GM23338 (cell line): ENCODE results near the gene NHLRC3. TPM values are rescaled to one million over a fixed set of nuclear protein-coding genes. Genes with fewer than 3 reads are reported as not detected.

Source experiments
- ATAC-seq: fragments of 200-7000 bp; cut with Tn5 transposase; 3 replicates; pipeline ENCODE4 v1.9.1; 2020
- DNase-seq: peaks from one replicate; pipeline ENCODE4 v3.0.0-alpha.2; 2015; ENCODE audit warnings: low spot score
- H2AFZ ChIP-seq: fragments of 200-600 bp; sonication (generic); 2 replicates; pipeline ENCODE4 v1.8.0; 2016; ENCODE audit warnings: antibody characterized with exemption, mild to moderate bottlenecking, moderate library complexity
- H3F3A ChIP-seq: fragments of 200-600 bp; sonication (generic); replicated peaks from 2 replicates; pipeline ENCODE4 v1.8.0; 2017; ENCODE audit warnings: antibody characterized with exemption, mixed run types, low read depth
- H3K27ac ChIP-seq: fragments of 200-600 bp; sonication (generic); 2 replicates; pipeline ENCODE4 v1.6.1; 2016; ENCODE audit warnings: low read depth
- H3K27me3 ChIP-seq: fragments of 200-600 bp; sonication (generic); 2 replicates; pipeline ENCODE4 v1.8.0; 2016; ENCODE audit warnings: mild to moderate bottlenecking, mixed run types, moderate library complexity; ENCODE audit not compliant: insufficient read depth
- H3K36me3 ChIP-seq: fragments of 200-600 bp; sonication (generic); 2 replicates; pipeline ENCODE4 v1.8.0; 2016; ENCODE audit warnings: mild to moderate bottlenecking; ENCODE audit not compliant: insufficient read depth
- H3K4me1 ChIP-seq: fragments of 200-600 bp; sonication (generic); 2 replicates; pipeline ENCODE4 v1.8.0; 2016; ENCODE audit warnings: mild to moderate bottlenecking, moderate library complexity; ENCODE audit not compliant: insufficient read depth
- H3K4me2 ChIP-seq: fragments of 200-600 bp; sonication (generic); 2 replicates; pipeline ENCODE4 v1.7.1; 2017; ENCODE audit warnings: mixed run types
- H3K4me3 ChIP-seq: fragments of 200-600 bp; sonication (generic); 2 replicates; pipeline ENCODE4 v1.6.1; 2016; ENCODE audit warnings: mixed run types
- H3K79me2 ChIP-seq: fragments of 200-600 bp; sonication (generic); replicated peaks from 2 replicates; pipeline ENCODE4 v1.8.0; 2017; ENCODE audit warnings: mild to moderate bottlenecking; ENCODE audit not compliant: insufficient read depth
- H3K9me2 ChIP-seq: fragments of 200-600 bp; sonication (generic); 2 replicates; pipeline ENCODE4 v1.8.0; 2017; ENCODE audit not compliant: insufficient read depth
- H4K20me1 ChIP-seq: fragments of 200-600 bp; sonication (generic); replicated peaks from 2 replicates; pipeline ENCODE4 v1.8.0; 2017; ENCODE audit warnings: mild to moderate bottlenecking; ENCODE audit not compliant: insufficient read depth
- H3K27ac Mint-ChIP-seq: 2 replicates; pipeline ENCODE4 v1.8.0; 2020; ENCODE audit warnings: inconsistent platforms, mild to moderate bottlenecking, moderate library complexity, mixed read lengths
- H3K27me3 Mint-ChIP-seq: 3 replicates; pipeline ENCODE4 v1.8.0; 2022; ENCODE audit warnings: low read depth, mild to moderate bottlenecking, moderate library complexity, mixed read lengths, inconsistent platforms; ENCODE audit not compliant: insufficient read depth, poor library complexity
- H3K36me3 Mint-ChIP-seq: 3 replicates; pipeline ENCODE4 v1.8.0; 2021; ENCODE audit warnings: low read depth, mild to moderate bottlenecking, inconsistent platforms, moderate library complexity, mixed read lengths
- H3K4me1 Mint-ChIP-seq: 3 replicates; pipeline ENCODE4 v1.8.0; 2020; ENCODE audit warnings: mild to moderate bottlenecking, inconsistent platforms, mixed read lengths
- H3K4me3 Mint-ChIP-seq: 3 replicates; pipeline ENCODE4 v1.8.0; 2021; ENCODE audit warnings: moderate library complexity, mild to moderate bottlenecking, inconsistent platforms, mixed read lengths
- H3K9me3 Mint-ChIP-seq: 3 replicates; pipeline ENCODE4 v1.8.0; 2020; ENCODE audit warnings: moderate library complexity, mild to moderate bottlenecking, inconsistent platforms, mixed read lengths
- CTCF ChIP-seq, 2 experiments: fragments of 200-600 bp in 1 of 2; sonication (generic) in 1 of 2; conservative IDR thresholded peaks; 2 replicates each; pipeline versions ENCODE4 v1.5.1 to v1.6.1; 2016 to 2017; ENCODE audit warnings: antibody characterized with exemption in 2 of 2, low read depth in 2 of 2, mild to moderate bottlenecking in 2 of 2, moderate library complexity in 1 of 2
- NANOG ChIP-seq: IDR thresholded peaks from 2 replicates; pipeline ENCODE4 v1.6.1; 2016; ENCODE audit warnings: antibody characterized with exemption, borderline replicate concordance
- REST ChIP-seq: IDR thresholded peaks from one replicate; pipeline ENCODE4 v1.6.1; 2018; ENCODE audit warnings: antibody characterized with exemption; ENCODE audit not compliant: unreplicated experiment
- ZNF114 ChIP-seq: fragments of 250-450 bp; sonication (Bioruptor Pico); IDR thresholded peaks from 2 replicates; pipeline ENCODE4 v1.5.0; 2020; ENCODE audit warnings: mild to moderate bottlenecking, moderate library complexity
- ZNF462 ChIP-seq: fragments of 250-450 bp; sonication (Bioruptor Pico); IDR thresholded peaks from 2 replicates; pipeline ENCODE4 v1.5.0; 2020; ENCODE audit warnings: mild to moderate bottlenecking, moderate library complexity
- polyA plus RNA-seq: library from polyadenylated mRNA; unstranded; fragments of >200 nt; fragmentation: Nextera tagmentation; extraction: Ambion mirVana; gene quantifications from 2 replicates; pipeline ENCODE4 v1.2.1, GENCODE V29; 2016
- total RNA-seq: library from RNA; depleted of rRNA; stranded (reverse); fragments of >200 nt; shearing (Covaris generic); gene quantifications from 2 replicates; pipeline ENCODE4 v1.2.3, GENCODE V29; 2014

Gene NHLRC3
- total and polyA plus RNA-seq, 2 experiments from 2014 or later: 11.8 to 15.6 TPM

GRCh38 chr13:39035799-39036198 lies 2.5 kb upstream of the NHLRC3 start (continued):
- TF ChIP-seq REST: no peak
- no peak for TF ChIP-seq CTCF (conservative IDR thresholded peaks at IDR 0.05; ENCODE audit: low read depth in 2 of 2)

GRCh38 chr13:39036212-39036611 lies 2.0 kb upstream of the NHLRC3 start:
- Mint-ChIP-seq H3K4me1 (peaks cover 32% of the 10 kb centered on the region), H3K36me3 (peaks cover 19% of the 10 kb centered on the region), H3K9me3 (no peaks in the 10 kb centered on the region), H3K27me3 (peaks cover 2% of the 10 kb centered on the region), H3K4me3 (peak overlapping the region; percentile 93), H3K27ac (peak overlapping the region; percentile 94)
- H4K20me1 ChIP-seq: peaks cover 25% of the 10 kb centered on the region; the same call in 1 of the 2 replicates
- DNase-seq (peak; percentile 50), ATAC-seq (no peak)
- H2AFZ ChIP-seq: no peak overlapping the region
- H3K4me1 ChIP-seq: peaks cover 19% of the 10 kb centered on the region
- H3K36me3 ChIP-seq: no peaks in the 10 kb centered on the region
- H3K9me2 ChIP-seq: no peaks in the 10 kb centered on the region
- H3K4me2 ChIP-seq: peak overlapping the region; percentile 76
- H3K27ac ChIP-seq: no peak overlapping the region
- no peaks in the 10 kb centered on the region for H3F3A ChIP-seq
- H3K27me3 ChIP-seq: no peaks in the 10 kb centered on the region
- H3K4me3 ChIP-seq: peak overlapping the region; percentile 86
- peaks cover 71% of the 10 kb centered on the region for H3K79me2 ChIP-seq
- no peak for TF ChIP-seq NANOG
- TF ChIP-seq CTCF (conservative IDR thresholded peaks at IDR 0.05; ENCODE audit: low read depth in 2 of 2): no peak
- no peak for TF ChIP-seq ZNF462 (CRISPR knock-in tag)
- no peak for TF ChIP-seq REST
- no peak for TF ChIP-seq ZNF114
